GM12801 (cell line): Measurements from ENCODE around the gene KIF13A.

Source experiments
- CTCF ChIP-seq: IDR thresholded peaks from one replicate; pipeline ENCODE4 v1.5.1; 2011; ENCODE audit warnings: control low read depth; ENCODE audit not compliant: insufficient read length; ENCODE audit errors: extremely low read depth

The KIF13A gene

GRCh38 chr6:17994019-17994418 lies 6.6 kb upstream of the KIF13A start:
- TF ChIP-seq CTCF, result no peak

GRCh38 chr6:17988422-17988944 lies 1.0 kb upstream of the KIF13A start:
- TF ChIP-seq CTCF, result no peak

- no peak for TF ChIP-seq CTCF
Observed at GRCh38 chr6:17987697-17988421, 424 bp upstream of the KIF13A start.

GRCh38 chr6:17986656-17987446 lies 584 bp downstream of the KIF13A start:
- TF ChIP-seq CTCF, result no peak

GRCh38 chr6:17985934-17986655 lies 1.3 kb downstream of the KIF13A start:
- TF ChIP-seq CTCF, result no peak

GRCh38 chr6:17984812-17985670 lies 2.4 kb downstream of the KIF13A start:
- TF ChIP-seq CTCF, result no peak

- TF ChIP-seq CTCF, result no peak
Observed at GRCh38 chr6:17984399-17984798, 3.0 kb downstream of the KIF13A start.
